Trophoblast cell (in vitro differentiated cells and primary cell): ENCODE results near the gene HYOU1.

Source experiments
- DNase-seq, 2 donors: peaks; one replicate each; pipeline ENCODE4 v3.0.0-alpha.2; 2016
- H2AFZ ChIP-seq: 2 replicates; pipeline ENCODE4 v1.6.1; 2013; ENCODE audit warnings: low read length, moderate library complexity, mild to moderate bottlenecking; ENCODE audit not compliant: insufficient read depth, poor library complexity
- H2AK5ac ChIP-seq: 2 replicates; pipeline ENCODE4 v1.6.1; 2013; ENCODE audit warnings: mild to moderate bottlenecking, low read length
- H2BK120ac ChIP-seq: 2 replicates; pipeline ENCODE4 v1.6.1; 2013; ENCODE audit warnings: low read length, mild to moderate bottlenecking, moderate library complexity; ENCODE audit not compliant: insufficient read depth, poor library complexity
- H2BK12ac ChIP-seq: 2 replicates; pipeline ENCODE4 v1.6.1; 2013; ENCODE audit warnings: mild to moderate bottlenecking, low read length, moderate library complexity
- H2BK5ac ChIP-seq: 2 replicates; pipeline ENCODE4 v1.6.1; 2013; ENCODE audit warnings: low read length, low read depth, moderate library complexity, mild to moderate bottlenecking; ENCODE audit not compliant: poor library complexity
- H3K14ac ChIP-seq: 2 replicates; pipeline ENCODE4 v1.6.1; 2013; ENCODE audit warnings: mild to moderate bottlenecking, low read length
- H3K18ac ChIP-seq: 2 replicates; pipeline ENCODE4 v1.6.1; 2013; ENCODE audit warnings: mild to moderate bottlenecking, low read length
- H3K23ac ChIP-seq: 2 replicates; pipeline ENCODE4 v1.6.1; 2013; ENCODE audit warnings: low read length
- H3K27ac ChIP-seq: 2 replicates; pipeline ENCODE4 v1.5.1; 2013; ENCODE audit warnings: low read depth, mild to moderate bottlenecking, inconsistent platforms, low read length, moderate library complexity
- H3K27me3 ChIP-seq: 2 replicates; pipeline ENCODE4 v1.6.1; 2013; ENCODE audit warnings: inconsistent platforms, mild to moderate bottlenecking, low read length, moderate library complexity; ENCODE audit not compliant: insufficient read depth
- H3K36me3 ChIP-seq, 2 experiments: 1 replicate in 1 of 2; 2 replicates in 1 of 2; pipeline ENCODE4 v1.6.1; 2013; ENCODE audit warnings: low read length in 2 of 2, mild to moderate bottlenecking in 2 of 2, moderate library complexity in 1 of 2; ENCODE audit not compliant: insufficient read depth in 2 of 2, control insufficient read depth in 1 of 2
- H3K4ac ChIP-seq: 2 replicates; pipeline ENCODE4 v1.6.1; 2013; ENCODE audit warnings: low read depth, mild to moderate bottlenecking, low read length, moderate library complexity
- H3K4me1 ChIP-seq, 2 experiments: 1 replicate in 1 of 2; 2 replicates in 1 of 2; pipeline ENCODE4 v1.6.1; 2013; ENCODE audit warnings: low read length in 2 of 2, mild to moderate bottlenecking in 2 of 2, moderate library complexity in 1 of 2; ENCODE audit not compliant: insufficient read depth in 2 of 2, control insufficient read depth in 1 of 2
- H3K4me2 ChIP-seq: 2 replicates; pipeline ENCODE4 v1.6.1; 2013; ENCODE audit warnings: inconsistent platforms, mild to moderate bottlenecking, low read length, moderate library complexity
- H3K4me3 ChIP-seq: 2 replicates; pipeline ENCODE4 v1.5.1; 2013; ENCODE audit warnings: mild to moderate bottlenecking, low read depth, low read length, inconsistent platforms
- H3K79me1 ChIP-seq: one replicate; pipeline ENCODE4 v1.6.1; 2013; ENCODE audit warnings: low read length
- H3K79me2 ChIP-seq: 2 replicates; pipeline ENCODE4 v1.6.1; 2013; ENCODE audit warnings: low read length, mild to moderate bottlenecking; ENCODE audit not compliant: control insufficient read depth, insufficient read depth, poor library complexity
- H3K9ac ChIP-seq: 2 replicates; pipeline ENCODE4 v1.6.1; 2013; ENCODE audit warnings: mild to moderate bottlenecking, low read length
- H3K9me3 ChIP-seq: 2 replicates; pipeline ENCODE4 v1.6.1; 2013; ENCODE audit warnings: low read depth, mild to moderate bottlenecking, control low read depth, inconsistent platforms, low read length; ENCODE audit not compliant: insufficient read depth
- H4K12ac ChIP-seq: 2 replicates; pipeline ENCODE4 v1.6.1; 2013; ENCODE audit warnings: low read depth, mild to moderate bottlenecking, low read length, moderate library complexity
- H4K8ac ChIP-seq: 2 replicates; pipeline ENCODE4 v1.6.1; 2013; ENCODE audit warnings: low read depth, mild to moderate bottlenecking, low read length, moderate library complexity
- H4K91ac ChIP-seq: one replicate; pipeline ENCODE4 v1.6.1; 2013; ENCODE audit warnings: low read depth, mild to moderate bottlenecking, low read length, moderate library complexity
- WGBS: extraction: QIAGEN DNeasy Blood & Tissue Kit; methylation state at CpG from one replicate; pipeline ENCODE4 v1.1.7; 2013; ENCODE audit warnings: missing lambda C conversion rate; ENCODE audit not compliant: insufficient read length, insufficient coverage; ENCODE audit errors: extremely low coverage; 5-methylcytosine and 5-hydroxymethylcytosine counted together

HYOU1 gene

GRCh38 chr11:119095066-119095880 is 38.3 kb upstream of the HYOU1 start:
- peak overlapping the region; percentile 82 for H3K4me2 ChIP-seq
- H3K4ac ChIP-seq = peak overlapping the region; percentile 96
- peak overlapping the region; percentile 55 for H2BK5ac ChIP-seq
- no peaks in the 10 kb centered on the region for H3K27me3 ChIP-seq
- H3K4me3 ChIP-seq = peak overlapping the region; percentile 90
- H4K8ac ChIP-seq = peak overlapping the region; percentile 71
- peak overlapping the region; percentile 84 for H4K91ac ChIP-seq
- peak; percentile 99 to 100 for DNase-seq
- peaks cover 21% of the 10 kb centered on the region for H3K79me2 ChIP-seq
- H3K36me3 ChIP-seq = peaks cover 26 to 38% of the 10 kb centered on the region in 2 experiments
- no peak overlapping the region for H2BK12ac ChIP-seq
- H3K27ac ChIP-seq = peak overlapping the region; percentile 55
- peak overlapping the region; percentile 91 for H3K14ac ChIP-seq
- peak overlapping the region; percentile 98 for H3K9ac ChIP-seq
- peaks cover 8 to 14% of the 10 kb centered on the region in 2 experiments for H3K4me1 ChIP-seq
- peak overlapping the region; percentile 81 for H3K18ac ChIP-seq
- H2AFZ ChIP-seq = peak overlapping the region; percentile 41
- peak overlapping the region; percentile 67 for H2BK120ac ChIP-seq
- peak overlapping the region; percentile 64 for H3K23ac ChIP-seq
- no peaks in the 10 kb centered on the region for H3K9me3 ChIP-seq
- peak overlapping the region; percentile 33 for H4K12ac ChIP-seq
- peak overlapping the region; percentile 65 for H2AK5ac ChIP-seq
- H3K79me1 ChIP-seq = peaks cover 14% of the 10 kb centered on the region
- WGBS = no CpG with 5 or more reads among the region's 79 CpGs

- peak overlapping the region; percentile 53 for H2BK120ac ChIP-seq
- peak overlapping the region; percentile 90 for H3K4me3 ChIP-seq
- H3K27ac ChIP-seq = peak overlapping the region; percentile 55
- peak overlapping the region; percentile 98 for H3K9ac ChIP-seq
- H4K8ac ChIP-seq = no peak overlapping the region
- H3K14ac ChIP-seq = peak overlapping the region; percentile 91
- H2AK5ac ChIP-seq = no peak overlapping the region
- WGBS = no CpG with 5 or more reads among the region's 19 CpGs
- peak overlapping the region; percentile 33 for H4K12ac ChIP-seq
- H2AFZ ChIP-seq = peak overlapping the region; percentile 41
- no peaks in the 10 kb centered on the region for H3K27me3 ChIP-seq
- peaks cover 26 to 38% of the 10 kb centered on the region in 2 experiments for H3K36me3 ChIP-seq
- H3K4me2 ChIP-seq = peak overlapping the region; percentile 82
- H3K18ac ChIP-seq = peak overlapping the region; percentile 81
- peaks cover 8 to 12% of the 10 kb centered on the region in 2 experiments for H3K4me1 ChIP-seq
- peak; percentile 86 for DNase-seq
- no peak overlapping the region for H3K23ac ChIP-seq
- peaks cover 21% of the 10 kb centered on the region for H3K79me2 ChIP-seq
- peak overlapping the region; percentile 84 for H4K91ac ChIP-seq
- peaks cover 14% of the 10 kb centered on the region for H3K79me1 ChIP-seq
- H3K9me3 ChIP-seq = no peaks in the 10 kb centered on the region
- H2BK12ac ChIP-seq = no peak overlapping the region
- H3K4ac ChIP-seq = peak overlapping the region; percentile 96
- H2BK5ac ChIP-seq = peak overlapping the region; percentile 43
Observed at GRCh38 chr11:119094816-119095065, 37.7 kb upstream of the HYOU1 start.

DNA sequence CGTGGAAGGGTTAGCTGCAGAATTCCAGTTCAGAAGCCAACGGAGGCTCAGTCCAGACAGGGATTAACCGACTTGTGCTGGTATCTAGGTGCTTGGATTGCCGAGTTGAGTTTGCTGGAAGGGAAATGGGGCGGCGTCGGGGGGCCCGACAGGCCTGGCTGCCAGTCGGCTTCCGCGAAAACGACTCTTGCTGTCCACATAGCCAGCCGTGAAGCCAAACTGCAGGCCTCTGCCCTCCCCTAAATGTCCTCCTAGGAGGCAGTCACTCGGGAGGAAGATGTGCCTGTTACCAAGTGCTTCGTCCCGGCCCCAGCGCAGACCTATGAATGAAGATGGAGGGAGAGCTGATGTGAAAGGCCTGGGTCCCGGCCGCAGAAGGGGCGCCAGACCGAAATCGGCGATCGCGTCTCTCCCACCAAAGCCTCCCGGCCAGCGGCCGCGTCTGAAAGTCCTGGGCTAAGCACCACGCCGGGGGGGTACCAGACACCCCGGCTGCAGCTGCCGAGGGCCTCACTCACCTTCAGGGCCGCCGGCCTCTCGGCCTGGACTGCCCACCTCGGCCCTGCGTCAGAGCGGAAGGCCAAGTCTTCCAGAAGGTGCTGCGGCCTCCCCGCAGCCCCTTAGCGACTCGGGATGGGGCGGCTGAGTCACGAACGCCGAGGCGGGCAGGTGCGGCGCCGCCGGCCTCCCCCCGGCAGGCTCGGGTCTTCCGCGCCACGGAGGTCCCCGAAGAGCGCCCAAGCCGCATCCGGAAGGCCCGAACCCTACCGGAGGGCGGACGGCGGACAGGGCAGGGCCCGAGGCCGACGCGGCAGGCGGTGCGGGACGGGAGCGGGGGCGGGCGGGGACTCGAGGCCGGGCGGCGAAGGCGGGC is 37.2 kb upstream of the HYOU1 start:
- peaks cover 21% of the 10 kb centered on the region for H3K79me2 ChIP-seq
- peak overlapping the region; percentile 98 for H3K9ac ChIP-seq
- no peaks in the 10 kb centered on the region for H3K27me3 ChIP-seq
- peak overlapping the region; percentile 90 for H3K4me3 ChIP-seq
- no peak overlapping the region for H2BK12ac ChIP-seq
- peak overlapping the region; percentile 84 for H4K91ac ChIP-seq
- peak overlapping the region; percentile 59 for H4K12ac ChIP-seq
- H3K9me3 ChIP-seq = no peaks in the 10 kb centered on the region
- WGBS = no CpG with 5 or more reads among the region's 81 CpGs
- peak overlapping the region; percentile 93 for H3K4ac ChIP-seq
- peak overlapping the region; percentile 75 for H3K14ac ChIP-seq
- peak overlapping the region; percentile 52 for H4K8ac ChIP-seq
- peaks cover 14% of the 10 kb centered on the region for H3K79me1 ChIP-seq
- H3K18ac ChIP-seq = peak overlapping the region; percentile 52
- H3K4me1 ChIP-seq = peaks cover 8 to 12% of the 10 kb centered on the region in 2 experiments
- H2BK5ac ChIP-seq = peak overlapping the region; percentile 43
- H3K27ac ChIP-seq = peak overlapping the region; percentile 55
- no peak overlapping the region for H3K23ac ChIP-seq
- DNase-seq = peak; percentile 38 to 53
- H2AK5ac ChIP-seq = peak overlapping the region; percentile 27
- H2BK120ac ChIP-seq = peak overlapping the region; percentile 53
- H3K36me3 ChIP-seq = peaks cover 26 to 38% of the 10 kb centered on the region in 2 experiments
- H3K4me2 ChIP-seq = peak overlapping the region; percentile 82
- peak overlapping the region; percentile 71 for H2AFZ ChIP-seq
